Measurements from ENCODE around the gene RAB27A. TPM values are rescaled to one million over a fixed set of nuclear protein-coding genes. Genes with fewer than 3 reads are reported as not detected.

The RAB27A gene
- total RNA-seq, 6 experiments from 2014 or later, result 15.9 to 41.4 (median 21.0) TPM

DNA sequence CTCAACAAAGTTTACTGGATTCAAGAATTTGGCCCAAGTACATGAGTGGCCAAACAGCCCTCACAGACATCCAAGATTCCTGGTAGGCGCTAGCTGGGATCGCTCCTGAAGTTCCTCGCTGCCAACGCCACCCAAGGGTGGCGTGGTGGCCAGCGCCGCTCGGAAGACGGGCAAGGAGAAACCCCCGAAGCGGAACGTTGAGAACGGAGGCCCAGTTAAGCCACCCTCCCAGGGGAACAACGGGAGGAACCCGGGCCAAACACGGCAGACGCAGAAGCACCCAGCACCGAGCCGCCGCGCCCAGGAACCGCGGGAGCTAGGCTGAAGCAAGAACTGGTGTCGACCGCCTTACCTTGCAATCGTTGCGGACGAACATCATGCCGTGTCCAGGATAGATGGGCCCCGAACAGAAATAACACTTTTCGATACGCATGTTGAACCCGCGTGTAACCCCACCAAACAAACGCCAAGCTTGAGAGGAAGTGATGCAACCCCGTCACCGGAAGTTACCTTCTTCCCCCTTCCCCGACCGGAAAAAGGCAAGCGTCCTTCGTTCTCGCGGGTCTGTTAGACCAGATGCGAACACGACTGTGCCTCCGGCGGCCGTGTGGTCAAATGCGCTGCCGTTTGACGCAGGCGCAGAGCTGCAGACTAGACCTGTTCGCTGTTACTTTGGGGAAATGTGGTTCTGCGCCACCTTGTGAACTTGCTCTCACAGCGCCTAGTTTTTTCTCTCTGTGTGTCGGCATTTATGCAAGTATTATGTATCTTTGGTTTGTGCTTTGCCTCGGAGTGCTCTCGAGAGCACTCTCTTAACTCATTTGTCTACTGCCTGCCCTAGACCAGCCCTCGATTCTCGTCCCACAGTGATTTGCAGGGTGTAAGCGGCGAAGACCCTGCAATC is 92.9 kb downstream of the RAB27A start, which contains the start of gene RSL24D1:
Gene RSL24D1, minus strand, starts transcription at position 484 of the 904 bp plus-strand sequence. Its CDS starts 51 bp downstream, at position 433.
- ATAC-seq, result peak; percentile 99
- peaks cover 0 to 9% (median 2%) of the 10 kb centered on the region in 4 donors for H3K36me3 ChIP-seq
- peak; percentile 96 to 98 (median 97) for DNase-seq
- H3K4me1 ChIP-seq, result peaks cover 0 to 22% (median 6%) of the 10 kb centered on the region in 4 donors
- H3K4me3 ChIP-seq, result peak within 1 kb of the TSS; percentile 66 to 87 (median 75)
- H3K27me3 ChIP-seq, result no peaks in the 10 kb centered on the region
- WGBS (ENCODE audit: insufficient coverage, low coverage, low lambda C conversion rate, missing lambda C conversion rate), result under 1% methylated on average over 28 of the region's 62 CpGs
- H3K27ac ChIP-seq, result peak within 1 kb of the TSS; percentile 66 to 85 (median 77)
- TF ChIP-seq POLR2A (IDR thresholded peaks at IDR 0.05), result peak; percentile 91
- TF ChIP-seq, protein P1, sequence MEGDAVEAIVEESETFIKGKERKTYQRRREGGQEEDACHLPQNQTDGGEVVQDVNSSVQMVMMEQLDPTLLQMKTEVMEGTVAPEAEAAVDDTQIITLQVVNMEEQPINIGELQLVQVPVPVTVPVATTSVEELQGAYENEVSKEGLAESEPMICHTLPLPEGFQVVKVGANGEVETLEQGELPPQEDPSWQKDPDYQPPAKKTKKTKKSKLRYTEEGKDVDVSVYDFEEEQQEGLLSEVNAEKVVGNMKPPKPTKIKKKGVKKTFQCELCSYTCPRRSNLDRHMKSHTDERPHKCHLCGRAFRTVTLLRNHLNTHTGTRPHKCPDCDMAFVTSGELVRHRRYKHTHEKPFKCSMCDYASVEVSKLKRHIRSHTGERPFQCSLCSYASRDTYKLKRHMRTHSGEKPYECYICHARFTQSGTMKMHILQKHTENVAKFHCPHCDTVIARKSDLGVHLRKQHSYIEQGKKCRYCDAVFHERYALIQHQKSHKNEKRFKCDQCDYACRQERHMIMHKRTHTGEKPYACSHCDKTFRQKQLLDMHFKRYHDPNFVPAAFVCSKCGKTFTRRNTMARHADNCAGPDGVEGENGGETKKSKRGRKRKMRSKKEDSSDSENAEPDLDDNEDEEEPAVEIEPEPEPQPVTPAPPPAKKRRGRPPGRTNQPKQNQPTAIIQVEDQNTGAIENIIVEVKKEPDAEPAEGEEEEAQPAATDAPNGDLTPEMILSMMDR (IDR thresholded peaks at IDR 0.05), result peak in 3 of 4 donors; percentile 42 to 46 (median 43)
- intact Hi-C loops (cut with DNase I), result no loop called here
- no peaks in the 10 kb centered on the region for H3K9me3 ChIP-seq

DNA sequence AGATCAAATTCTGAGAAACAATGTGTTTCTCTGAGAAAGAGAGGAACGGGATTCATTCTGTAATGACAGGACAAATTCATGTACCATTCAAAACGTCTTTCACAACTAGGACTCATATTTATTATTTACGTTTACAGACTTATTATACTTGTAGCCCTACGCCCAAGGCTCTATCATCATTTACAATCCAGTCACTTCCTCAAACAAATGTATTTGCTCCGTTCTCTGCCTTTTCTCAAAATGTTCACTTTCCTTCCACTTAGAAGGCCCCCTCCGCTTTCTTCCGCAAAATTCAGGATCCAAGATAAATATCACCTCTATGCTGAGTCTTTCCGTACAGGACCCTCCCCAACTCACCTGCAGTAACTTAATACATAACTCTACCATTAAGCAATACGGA is 93.6 kb downstream of the RAB27A start:
- no peaks in the 10 kb centered on the region for H3K27me3 ChIP-seq
- DNase-seq (no peak), ATAC-seq (no peak)
- H3K27ac ChIP-seq, result peak overlapping the region; percentile 66 to 85 (median 77)
- intact Hi-C loops (cut with DNase I), result no loop called here
- no peak for TF ChIP-seq POLR2A (IDR thresholded peaks at IDR 0.05)
- TF ChIP-seq, protein P1 (IDR thresholded peaks at IDR 0.05), result no peak
- no peaks in the 10 kb centered on the region for H3K9me3 ChIP-seq
- H3K4me1 ChIP-seq, result peaks cover 0 to 22% (median 6%) of the 10 kb centered on the region in 4 donors
- H3K36me3 ChIP-seq, result peaks cover 0 to 16% (median 3%) of the 10 kb centered on the region in 4 donors
- H3K4me3 ChIP-seq, result peak overlapping the region; percentile 66 to 87 (median 75)
- WGBS (ENCODE audit: insufficient coverage, low coverage, low lambda C conversion rate, missing lambda C conversion rate), result 2% methylated on average over 9 of the region's 9 CpGs

DNA sequence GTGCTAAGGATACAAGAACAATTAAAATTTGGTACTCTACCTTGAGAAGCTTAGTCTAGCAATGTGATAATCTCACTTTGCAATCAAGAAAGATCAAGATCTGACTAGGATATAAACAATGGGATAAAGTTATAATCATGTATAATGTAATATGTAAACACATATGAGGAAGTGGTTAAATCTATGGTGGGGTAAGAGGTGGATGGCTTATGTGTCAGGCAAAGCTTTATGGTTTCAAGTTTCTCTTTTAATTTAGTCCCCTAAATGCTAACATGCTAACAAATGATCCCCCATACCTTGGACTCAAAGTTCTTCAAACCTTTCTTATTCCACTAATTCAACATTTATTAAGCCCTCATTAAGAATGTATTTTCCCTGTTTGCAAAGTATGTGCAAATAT is 95.4 kb downstream of the RAB27A start:
- Histone ChIP-seq H3K27me3 (no peaks in the 10 kb centered on the region), H3K27ac (no peak overlapping the region), H3K36me3 (peaks cover 0 to 34% (median 5%) of the 10 kb centered on the region in 4 donors), H3K9me3 (no peaks in the 10 kb centered on the region), H3K4me1 (peaks cover 0 to 22% (median 6%) of the 10 kb centered on the region in 4 donors), H3K4me3 (no peak overlapping the region)
- intact Hi-C loops (cut with DNase I), result no loop called here
- no peak for ATAC-seq
- TF ChIP-seq, protein P1 (IDR thresholded peaks at IDR 0.05), result no peak
- TF ChIP-seq POLR2A (IDR thresholded peaks at IDR 0.05), result no peak
- no peak for DNase-seq

DNA sequence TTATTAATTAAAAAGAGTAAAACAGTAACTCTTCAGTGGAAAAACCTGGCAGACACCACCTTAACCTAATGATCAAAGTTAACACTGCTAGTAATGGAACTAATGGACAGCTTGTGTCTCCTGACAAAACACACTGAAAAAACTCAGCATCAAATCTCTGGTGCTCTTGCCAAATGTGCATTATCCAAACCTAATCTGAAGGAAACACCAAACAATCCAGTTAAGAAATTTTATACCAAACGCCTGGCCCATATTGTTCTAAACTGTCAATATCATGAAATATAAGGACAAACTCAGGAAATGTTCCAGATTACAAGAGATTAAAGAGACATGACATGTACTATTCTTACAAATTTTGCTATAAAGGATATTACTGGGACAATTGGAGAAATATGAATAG is 103.3 kb downstream of the RAB27A start:
- Histone ChIP-seq H3K4me3 (no peak overlapping the region), H3K4me1 (no peaks in the 10 kb centered on the region), H3K27me3 (no peaks in the 10 kb centered on the region), H3K36me3 (peaks cover 0 to 71% (median 15%) of the 10 kb centered on the region in 4 donors), H3K27ac (no peak overlapping the region), H3K9me3 (no peaks in the 10 kb centered on the region)
- intact Hi-C loops (cut with DNase I), result no loop called here
- no peak for ATAC-seq
- TF ChIP-seq POLR2A (IDR thresholded peaks at IDR 0.05), result no peak
- TF ChIP-seq, protein P1 (IDR thresholded peaks at IDR 0.05), result no peak
- no peak for DNase-seq
- 69% methylated on average over 1 of the region's 1 CpG for WGBS (ENCODE audit: insufficient coverage, low coverage, low lambda C conversion rate, missing lambda C conversion rate)
